Peyer's patch (tissue), 4 donors: ENCODE measurements around the gene RAB11FIP2.

Source experiments
- POLR2A ChIP-seq, 2 donors: fragments of 450-650 bp; IDR thresholded peaks; one replicate each; pipeline ENCODE4 v1.5.1; 2017; ENCODE audit warnings: antibody characterized with exemption in 2 of 2, mild to moderate bottlenecking in 2 of 2, moderate library complexity in 2 of 2
- TF ChIP-seq, protein P1 (sequence below), 6 experiments: fragments of 450-650 bp in 4 of 6; fragments of 200-600 bp in 2 of 6; sonication (generic) in 1 of 6; IDR thresholded peaks; one replicate each; pipeline ENCODE4 v1.5.1; 2017 to 2019; ENCODE audit warnings: antibody characterized with exemption in 6 of 6, mild to moderate bottlenecking in 3 of 6, moderate library complexity in 1 of 6

- TF ChIP-seq POLR2A (IDR thresholded peaks at IDR 0.05) = no peak
- TF ChIP-seq, protein P1, sequence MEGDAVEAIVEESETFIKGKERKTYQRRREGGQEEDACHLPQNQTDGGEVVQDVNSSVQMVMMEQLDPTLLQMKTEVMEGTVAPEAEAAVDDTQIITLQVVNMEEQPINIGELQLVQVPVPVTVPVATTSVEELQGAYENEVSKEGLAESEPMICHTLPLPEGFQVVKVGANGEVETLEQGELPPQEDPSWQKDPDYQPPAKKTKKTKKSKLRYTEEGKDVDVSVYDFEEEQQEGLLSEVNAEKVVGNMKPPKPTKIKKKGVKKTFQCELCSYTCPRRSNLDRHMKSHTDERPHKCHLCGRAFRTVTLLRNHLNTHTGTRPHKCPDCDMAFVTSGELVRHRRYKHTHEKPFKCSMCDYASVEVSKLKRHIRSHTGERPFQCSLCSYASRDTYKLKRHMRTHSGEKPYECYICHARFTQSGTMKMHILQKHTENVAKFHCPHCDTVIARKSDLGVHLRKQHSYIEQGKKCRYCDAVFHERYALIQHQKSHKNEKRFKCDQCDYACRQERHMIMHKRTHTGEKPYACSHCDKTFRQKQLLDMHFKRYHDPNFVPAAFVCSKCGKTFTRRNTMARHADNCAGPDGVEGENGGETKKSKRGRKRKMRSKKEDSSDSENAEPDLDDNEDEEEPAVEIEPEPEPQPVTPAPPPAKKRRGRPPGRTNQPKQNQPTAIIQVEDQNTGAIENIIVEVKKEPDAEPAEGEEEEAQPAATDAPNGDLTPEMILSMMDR (IDR thresholded peaks at IDR 0.05) = no peak
Observed at GRCh38 chr10:118034791-118035261, 11.9 kb downstream of the RAB11FIP2 start.
